ENCODE data around the gene KLF13.

The KLF13 gene

GRCh38 chr15:31333820-31334219 lies 7.2 kb downstream of the KLF13 start:
- DNase-seq: no peak

DNA sequence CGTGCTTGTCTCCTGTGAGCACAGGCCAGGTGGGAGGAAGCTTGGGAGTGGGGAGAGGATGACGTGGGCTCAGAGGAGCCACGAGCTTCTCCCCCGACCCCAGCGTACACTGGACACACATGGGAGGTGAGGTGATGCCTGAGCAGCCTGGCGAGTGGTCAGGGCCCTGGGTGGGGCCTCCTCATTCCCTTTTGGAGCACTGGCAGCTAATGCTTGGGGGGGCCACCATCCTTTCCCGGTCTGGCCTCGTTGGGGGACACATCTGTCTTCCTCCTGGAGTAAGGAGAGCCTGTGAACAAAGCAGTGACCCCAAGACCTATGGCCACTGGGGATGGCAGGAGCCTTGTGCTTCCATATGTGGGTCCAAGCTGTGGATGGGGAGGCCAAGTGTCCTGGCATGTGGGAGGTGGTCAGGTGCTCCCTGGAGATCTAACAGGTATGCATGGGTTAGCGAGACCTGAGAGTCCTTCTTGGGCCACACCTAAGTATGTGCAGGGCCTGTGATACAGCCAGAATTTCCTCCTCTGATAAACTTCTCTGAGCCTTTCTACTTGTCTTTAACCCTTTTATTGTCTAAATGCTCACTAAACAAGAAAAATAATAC lies 9.5 kb downstream of the KLF13 start:
- DNase-seq: no peak

GRCh38 chr15:31336593-31337295 lies 10.1 kb downstream of the KLF13 start:
- DNase-seq: no peak

GRCh38 chr15:31337352-31338031 lies 10.9 kb downstream of the KLF13 start:
- no peak for DNase-seq

- DNase-seq: no peak
Observed at GRCh38 chr15:31338318-31338878, 11.8 kb downstream of the KLF13 start.

DNA sequence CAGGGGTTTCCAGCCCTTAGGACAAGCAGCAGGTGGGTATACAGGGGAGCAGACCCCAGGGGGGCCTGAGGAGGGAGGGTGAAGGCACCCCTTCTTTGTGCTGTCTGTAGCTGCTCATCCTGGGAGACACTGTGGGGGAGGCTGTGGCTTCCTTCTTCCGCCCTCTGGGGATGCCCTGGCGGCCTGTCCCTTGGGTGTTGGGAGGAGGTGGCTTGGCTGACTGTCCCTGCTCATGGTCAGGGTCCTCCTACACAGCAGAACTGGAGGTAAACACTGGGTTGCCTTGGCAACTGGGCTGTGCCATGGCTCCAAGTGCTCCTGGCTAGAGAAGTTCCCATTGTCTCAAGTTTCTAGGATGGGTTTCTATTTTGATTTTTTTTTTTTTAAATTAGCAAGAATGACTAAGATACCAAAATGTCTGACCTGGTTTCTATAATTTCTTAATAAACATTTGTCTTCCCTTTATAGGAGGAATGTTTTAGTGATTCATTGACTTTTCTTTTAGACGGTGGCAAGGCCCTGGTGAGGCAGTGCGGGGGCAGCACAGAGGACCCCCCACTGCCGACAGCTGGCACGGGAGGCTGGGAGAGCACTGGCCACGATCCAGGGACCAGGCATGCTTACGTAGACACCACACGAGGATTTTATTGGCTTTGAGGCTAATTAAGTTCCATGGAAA lies 12.4 kb downstream of the KLF13 start:
- peak; percentile 56 for DNase-seq

- DNase-seq: no peak
Observed at GRCh38 chr15:31339558-31339895, 12.9 kb downstream of the KLF13 start.

GRCh38 chr15:31340047-31340446 lies 13.4 kb downstream of the KLF13 start:
- DNase-seq: no peak

DNA sequence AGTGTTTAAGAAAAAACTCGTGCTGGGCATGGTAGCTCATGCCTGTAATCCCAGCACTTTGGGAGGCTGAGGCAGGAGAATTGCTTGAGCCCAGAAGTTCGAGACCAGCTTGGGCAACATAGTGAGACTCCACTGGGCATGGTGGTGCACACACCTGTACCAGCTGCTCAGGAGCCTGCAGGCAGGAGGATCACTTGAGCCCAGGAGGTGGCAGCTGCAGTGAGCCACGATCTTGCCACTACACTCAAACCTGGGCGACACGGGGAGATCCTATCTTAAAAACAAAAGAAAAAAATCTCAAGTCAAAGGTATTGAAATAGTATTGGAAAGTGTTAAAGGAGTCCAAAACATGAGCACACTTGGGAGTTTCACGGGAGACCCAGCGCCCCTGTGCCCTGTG lies 14.0 kb downstream of the KLF13 start:
- no peak for DNase-seq

GRCh38 chr15:31341071-31341470 lies 14.4 kb downstream of the KLF13 start:
- DNase-seq: no peak

DNA sequence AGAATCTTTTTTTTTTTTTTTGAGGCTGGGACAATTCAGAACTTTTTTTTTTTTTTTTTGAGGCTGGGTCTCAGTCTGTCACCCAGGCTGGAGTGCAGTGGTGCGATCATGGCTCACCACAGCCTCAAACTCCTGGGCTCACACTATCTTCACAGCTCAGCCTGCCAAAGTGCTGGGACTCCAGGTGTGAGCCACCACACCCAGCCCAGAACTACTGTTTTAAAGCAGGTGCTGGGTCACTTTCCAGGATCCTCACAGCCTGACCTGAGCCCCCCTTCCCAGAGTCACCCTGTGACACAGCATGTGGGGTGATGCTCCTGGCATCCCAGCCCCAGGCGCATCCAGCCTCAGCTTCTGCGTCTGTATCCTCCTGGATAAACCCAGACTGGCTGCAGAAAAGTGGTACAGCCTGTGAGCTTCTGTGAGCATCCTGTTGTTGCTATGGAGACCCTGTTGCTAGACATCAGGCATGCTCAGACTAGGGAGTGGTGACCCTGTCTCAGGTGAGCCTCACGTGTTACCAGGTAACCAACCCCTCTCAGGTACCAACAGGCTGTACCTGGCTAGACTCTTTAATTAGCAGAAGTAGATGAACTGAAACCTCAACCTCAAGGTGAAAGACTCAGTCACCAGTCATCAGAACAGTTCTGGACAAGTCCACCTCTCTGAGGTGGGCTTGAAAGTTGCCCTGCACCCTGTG lies 15.0 kb downstream of the KLF13 start:
- no peak for DNase-seq

GRCh38 chr15:31342381-31342780 lies 15.7 kb downstream of the KLF13 start:
- DNase-seq: no peak

DNA sequence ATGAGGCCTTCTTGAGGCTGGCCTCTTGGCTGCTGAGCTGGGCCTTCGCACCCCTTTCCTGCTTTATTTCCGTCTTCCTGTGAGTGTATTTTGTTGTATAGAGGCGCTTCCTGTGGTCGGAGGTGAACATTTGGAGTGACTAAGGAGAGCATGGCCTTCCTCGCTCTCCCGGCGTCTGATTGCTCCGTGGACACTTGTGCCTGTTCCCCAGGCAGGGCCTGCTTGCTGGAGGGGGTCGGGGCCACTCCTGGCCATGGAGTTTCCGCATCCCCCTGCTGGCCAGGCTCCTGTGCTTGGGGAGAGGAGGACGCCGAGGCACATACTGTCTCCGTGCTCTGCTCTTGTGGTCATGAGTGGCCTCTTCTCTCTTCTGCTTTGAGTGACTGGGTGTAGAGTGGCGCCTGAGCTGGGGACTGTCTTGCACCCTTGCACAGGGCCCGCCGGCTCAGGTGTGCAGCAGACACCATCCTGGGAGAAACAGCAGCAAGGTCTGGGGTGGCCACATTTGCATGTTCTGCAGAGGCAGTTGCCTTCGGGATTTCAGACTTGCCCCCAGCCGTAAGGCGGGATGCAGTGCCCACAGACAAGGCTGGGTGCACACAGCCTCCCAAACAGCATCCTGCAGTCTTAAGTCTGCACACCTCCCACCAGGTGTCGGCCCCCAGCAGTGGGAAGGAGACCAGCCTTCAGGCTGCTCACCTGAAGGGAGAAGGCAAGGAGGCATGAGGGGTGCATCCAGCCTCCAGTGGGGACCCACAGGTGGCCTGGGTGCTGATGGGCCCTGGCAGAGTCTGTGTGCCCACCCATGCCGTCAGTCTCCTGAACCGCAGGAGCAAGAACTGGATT lies 16.4 kb downstream of the KLF13 start:
- DNase-seq: peak; percentile 61

DNA sequence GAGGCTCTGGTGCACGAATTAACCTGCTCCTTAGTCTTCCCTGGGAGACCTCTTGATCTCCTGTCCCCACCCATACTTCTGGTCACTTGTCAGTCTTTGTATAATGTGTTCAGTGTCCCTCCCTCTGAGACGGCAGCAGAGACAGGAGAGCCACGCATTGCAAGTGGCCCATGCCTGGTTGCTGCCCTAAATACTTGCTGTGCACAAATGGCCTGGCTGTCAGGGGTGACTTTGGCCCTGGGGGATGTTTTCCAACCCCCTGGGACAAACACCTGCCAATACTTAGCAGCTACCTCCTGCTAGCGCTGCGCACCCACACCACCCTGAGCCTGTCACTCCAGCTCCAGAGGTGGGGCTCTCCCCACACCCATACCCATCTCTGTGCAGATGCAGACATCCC lies 17.2 kb downstream of the KLF13 start:
- no peak for DNase-seq

DNA sequence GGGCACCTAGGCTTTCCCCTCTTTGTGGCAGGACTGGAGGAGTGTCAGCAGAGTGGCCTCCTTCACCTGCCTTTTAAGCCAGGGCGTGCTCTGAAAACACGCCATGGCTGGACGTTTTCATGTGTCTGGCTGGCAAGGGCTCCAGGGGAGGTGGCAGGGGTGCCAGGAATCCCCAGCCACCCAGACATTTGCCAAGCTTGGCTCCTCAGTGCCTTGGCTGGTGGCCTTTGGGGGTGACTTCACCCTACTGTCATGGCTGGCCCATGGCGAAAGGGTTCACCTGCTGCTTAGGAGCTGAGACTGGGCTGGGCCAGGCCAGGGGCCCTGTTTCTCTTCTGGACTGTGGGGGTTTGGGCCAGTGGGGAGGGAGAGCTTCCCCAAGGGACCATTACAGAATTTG lies 17.6 kb downstream of the KLF13 start:
- DNase-seq: no peak

DNA sequence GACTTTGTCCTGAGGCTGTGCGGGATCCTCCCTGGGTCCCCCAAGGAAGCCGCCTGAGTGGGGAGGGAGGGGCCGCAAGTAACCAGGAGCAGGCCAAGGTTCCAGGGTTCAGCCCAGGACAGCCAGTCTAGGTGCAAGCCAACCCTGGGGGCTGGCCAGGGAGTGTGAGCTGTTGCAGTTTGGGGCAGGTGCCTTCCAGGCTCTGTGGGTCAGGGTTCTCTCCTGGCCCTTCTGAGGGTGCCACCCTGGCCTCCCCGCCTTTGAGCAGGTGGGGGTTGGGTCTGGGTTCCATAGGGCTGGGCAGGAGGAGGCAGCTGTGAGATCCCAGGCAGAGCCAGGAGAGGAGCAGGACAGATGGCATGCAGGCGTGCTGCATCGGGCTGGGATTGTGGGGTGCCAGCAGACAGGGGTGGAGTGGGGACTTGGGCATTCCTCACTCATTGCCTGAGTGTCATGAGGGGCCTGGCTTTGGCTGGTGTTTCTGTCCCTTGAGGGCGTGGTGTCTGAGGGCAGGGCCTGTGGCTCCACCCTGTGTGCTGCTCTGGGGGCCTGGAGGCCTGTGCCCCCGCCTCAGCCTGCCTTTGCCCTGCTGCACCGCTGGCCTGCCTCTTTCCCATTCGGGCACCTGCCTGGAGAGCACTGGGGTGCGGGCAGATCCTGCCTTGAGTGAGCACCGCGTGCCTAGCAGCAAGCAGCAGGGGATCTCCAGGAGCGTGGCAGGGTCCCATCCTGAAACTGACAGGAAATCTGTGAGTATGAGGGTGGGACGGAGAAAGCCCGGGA lies 18.4 kb downstream of the KLF13 start:
- DNase-seq: peak; percentile 70

GRCh38 chr15:31345606-31346366 lies 19.2 kb downstream of the KLF13 start:
- peak; percentile 55 for DNase-seq

GRCh38 chr15:31346367-31347066 lies 19.9 kb downstream of the KLF13 start:
- DNase-seq: peak; percentile 45

Measured in activated CD4-positive, alpha-beta T cell treated with anti-CD3 and anti-CD28 coated beads, Interleukin-10, Interleukin-2, amounts not matched to agents 100 ng/mL and 50 ng/mL, durations not matched to agents 16 hours and 8 hours (primary cell).